Measurements from ENCODE around the gene BCAS3.

Gene BCAS3

GRCh38 chr17:61385577-61386236 is 708.1 kb downstream of the BCAS3 start:
- no peak overlapping the region for H2BK120ac ChIP-seq (ENCODE audit: insufficient read depth, low read length, poor library complexity)
- H4K91ac ChIP-seq (ENCODE audit: low read depth, low read length), result no peak overlapping the region
- peaks cover 0 to 6% of the 10 kb centered on the region in 2 experiments for H3K4me1 ChIP-seq (ENCODE audit: control insufficient read depth in 1 of 2, insufficient read depth in 2 of 2, low read length in 2 of 2)
- H4K12ac ChIP-seq (ENCODE audit: low read depth, low read length), result no peak overlapping the region
- no peak overlapping the region for H2BK12ac ChIP-seq (ENCODE audit: low read length)
- H3K4me3 ChIP-seq (ENCODE audit: low read depth, low read length), result no peak overlapping the region
- no peak overlapping the region for H2BK5ac ChIP-seq (ENCODE audit: low read depth, low read length, poor library complexity)
- no peaks in the 10 kb centered on the region for H3K27me3 ChIP-seq (ENCODE audit: insufficient read depth, low read length)
- no peak overlapping the region for H3K27ac ChIP-seq (ENCODE audit: low read depth, low read length)
- no peak overlapping the region for H3K18ac ChIP-seq (ENCODE audit: low read length)
- no peak overlapping the region for H3K23ac ChIP-seq (ENCODE audit: low read length)
- H2AK5ac ChIP-seq (ENCODE audit: low read length), result no peak overlapping the region
- H3K9ac ChIP-seq (ENCODE audit: low read length), result no peak overlapping the region
- H3K4me2 ChIP-seq (ENCODE audit: low read length), result no peak overlapping the region
- DNase-seq, result no peak
- no peaks in the 10 kb centered on the region for H3K36me3 ChIP-seq (ENCODE audit: control insufficient read depth in 1 of 2, insufficient read depth in 2 of 2, low read length in 2 of 2)
- no peak overlapping the region for H3K4ac ChIP-seq (ENCODE audit: low read depth, low read length)
- no CpG with 5 or more reads among the region's 15 CpGs for WGBS (ENCODE audit: extremely low coverage, insufficient coverage, insufficient read length)
- peaks cover 2% of the 10 kb centered on the region for H3K79me1 ChIP-seq (ENCODE audit: low read length)
- H3K14ac ChIP-seq (ENCODE audit: low read length), result no peak overlapping the region
- no peaks in the 10 kb centered on the region for H3K79me2 ChIP-seq (ENCODE audit: control insufficient read depth, insufficient read depth, low read length, poor library complexity)
- no peak overlapping the region for H4K8ac ChIP-seq (ENCODE audit: low read depth, low read length)
- no peak overlapping the region for H2AFZ ChIP-seq (ENCODE audit: insufficient read depth, low read length, poor library complexity)
- H3K9me3 ChIP-seq (ENCODE audit: insufficient read depth, low read depth, low read length), result peaks cover 2% of the 10 kb centered on the region

- H3K27me3 ChIP-seq (ENCODE audit: insufficient read depth, low read length), result no peaks in the 10 kb centered on the region
- peaks cover 2% of the 10 kb centered on the region for H3K79me1 ChIP-seq (ENCODE audit: low read length)
- no peak overlapping the region for H3K18ac ChIP-seq (ENCODE audit: low read length)
- H2BK120ac ChIP-seq (ENCODE audit: insufficient read depth, low read length, poor library complexity), result no peak overlapping the region
- H4K8ac ChIP-seq (ENCODE audit: low read depth, low read length), result no peak overlapping the region
- H3K36me3 ChIP-seq (ENCODE audit: control insufficient read depth in 1 of 2, insufficient read depth in 2 of 2, low read length in 2 of 2), result no peaks in the 10 kb centered on the region
- no peak overlapping the region for H3K9ac ChIP-seq (ENCODE audit: low read length)
- H3K27ac ChIP-seq (ENCODE audit: low read depth, low read length), result no peak overlapping the region
- WGBS (ENCODE audit: extremely low coverage, insufficient coverage, insufficient read length), result no CpG with 5 or more reads among the region's 6 CpGs
- DNase-seq, result no peak
- H3K4me2 ChIP-seq (ENCODE audit: low read length), result no peak overlapping the region
- no peak overlapping the region for H3K4me3 ChIP-seq (ENCODE audit: low read depth, low read length)
- peaks cover 2% of the 10 kb centered on the region for H3K9me3 ChIP-seq (ENCODE audit: insufficient read depth, low read depth, low read length)
- no peak overlapping the region for H2AK5ac ChIP-seq (ENCODE audit: low read length)
- H3K4me1 ChIP-seq (ENCODE audit: control insufficient read depth in 1 of 2, insufficient read depth in 2 of 2, low read length in 2 of 2), result peaks cover 0 to 6% of the 10 kb centered on the region in 2 experiments
- H4K91ac ChIP-seq (ENCODE audit: low read depth, low read length), result no peak overlapping the region
- H3K23ac ChIP-seq (ENCODE audit: low read length), result no peak overlapping the region
- H4K12ac ChIP-seq (ENCODE audit: low read depth, low read length), result no peak overlapping the region
- no peak overlapping the region for H3K14ac ChIP-seq (ENCODE audit: low read length)
- no peak overlapping the region for H2AFZ ChIP-seq (ENCODE audit: insufficient read depth, low read length, poor library complexity)
- H3K79me2 ChIP-seq (ENCODE audit: control insufficient read depth, insufficient read depth, low read length, poor library complexity), result no peaks in the 10 kb centered on the region
- H2BK5ac ChIP-seq (ENCODE audit: low read depth, low read length, poor library complexity), result no peak overlapping the region
- no peak overlapping the region for H3K4ac ChIP-seq (ENCODE audit: low read depth, low read length)
- no peak overlapping the region for H2BK12ac ChIP-seq (ENCODE audit: low read length)
Measured at GRCh38 chr17:61386251-61386650, 708.6 kb downstream of the BCAS3 start.

- Histone ChIP-seq H2BK12ac (ENCODE audit: low read length) (no peak overlapping the region), H2BK5ac (ENCODE audit: low read depth, low read length, poor library complexity) (no peak overlapping the region), H3K23ac (ENCODE audit: low read length) (no peak overlapping the region), H2AK5ac (ENCODE audit: low read length) (no peak overlapping the region), H3K79me2 (ENCODE audit: control insufficient read depth, insufficient read depth, low read length, poor library complexity) (no peaks in the 10 kb centered on the region), H2AFZ (ENCODE audit: insufficient read depth, low read length, poor library complexity) (no peak overlapping the region), H3K4me3 (ENCODE audit: low read depth, low read length) (no peak overlapping the region), H3K36me3 (ENCODE audit: control insufficient read depth in 1 of 2, insufficient read depth in 2 of 2, low read length in 2 of 2) (no peaks in the 10 kb centered on the region), H3K4me1 (ENCODE audit: control insufficient read depth in 1 of 2, insufficient read depth in 2 of 2, low read length in 2 of 2) (peaks cover 0 to 6% of the 10 kb centered on the region in 2 experiments), H3K27me3 (ENCODE audit: insufficient read depth, low read length) (no peaks in the 10 kb centered on the region), H3K27ac (ENCODE audit: low read depth, low read length) (no peak overlapping the region), H3K79me1 (ENCODE audit: low read length) (peaks cover 2% of the 10 kb centered on the region), H3K4me2 (ENCODE audit: low read length) (no peak overlapping the region), H3K4ac (ENCODE audit: low read depth, low read length) (no peak overlapping the region), H4K12ac (ENCODE audit: low read depth, low read length) (no peak overlapping the region), H3K14ac (ENCODE audit: low read length) (no peak overlapping the region), H4K8ac (ENCODE audit: low read depth, low read length) (no peak overlapping the region), H2BK120ac (ENCODE audit: insufficient read depth, low read length, poor library complexity) (no peak overlapping the region), H4K91ac (ENCODE audit: low read depth, low read length) (no peak overlapping the region), H3K9me3 (ENCODE audit: insufficient read depth, low read depth, low read length) (peaks cover 2% of the 10 kb centered on the region), H3K18ac (ENCODE audit: low read length) (no peak overlapping the region), H3K9ac (ENCODE audit: low read length) (no peak overlapping the region)
- DNase-seq, result no peak
- no CpG with 5 or more reads among the region's 8 CpGs for WGBS (ENCODE audit: extremely low coverage, insufficient coverage, insufficient read length)
Measured at GRCh38 chr17:61387011-61387410, 709.4 kb downstream of the BCAS3 start.

- WGBS (ENCODE audit: extremely low coverage, insufficient coverage, insufficient read length), result no CpG with 5 or more reads among the region's 11 CpGs
- Histone ChIP-seq H3K14ac (ENCODE audit: low read length) (no peak overlapping the region), H3K79me2 (ENCODE audit: control insufficient read depth, insufficient read depth, low read length, poor library complexity) (no peaks in the 10 kb centered on the region), H2BK12ac (ENCODE audit: low read length) (no peak overlapping the region), H3K23ac (ENCODE audit: low read length) (no peak overlapping the region), H3K9ac (ENCODE audit: low read length) (no peak overlapping the region), H4K91ac (ENCODE audit: low read depth, low read length) (no peak overlapping the region), H4K12ac (ENCODE audit: low read depth, low read length) (no peak overlapping the region), H3K27me3 (ENCODE audit: insufficient read depth, low read length) (no peaks in the 10 kb centered on the region), H2AK5ac (ENCODE audit: low read length) (no peak overlapping the region), H3K18ac (ENCODE audit: low read length) (no peak overlapping the region), H4K8ac (ENCODE audit: low read depth, low read length) (no peak overlapping the region), H3K4me1 (ENCODE audit: control insufficient read depth in 1 of 2, insufficient read depth in 2 of 2, low read length in 2 of 2) (peaks cover 0 to 6% of the 10 kb centered on the region in 2 experiments), H3K79me1 (ENCODE audit: low read length) (peaks cover 2% of the 10 kb centered on the region), H3K27ac (ENCODE audit: low read depth, low read length) (no peak overlapping the region), H2AFZ (ENCODE audit: insufficient read depth, low read length, poor library complexity) (no peak overlapping the region), H3K4ac (ENCODE audit: low read depth, low read length) (no peak overlapping the region), H3K9me3 (ENCODE audit: insufficient read depth, low read depth, low read length) (peaks cover 2% of the 10 kb centered on the region), H3K36me3 (ENCODE audit: control insufficient read depth in 1 of 2, insufficient read depth in 2 of 2, low read length in 2 of 2) (no peaks in the 10 kb centered on the region), H2BK120ac (ENCODE audit: insufficient read depth, low read length, poor library complexity) (no peak overlapping the region), H2BK5ac (ENCODE audit: low read depth, low read length, poor library complexity) (no peak overlapping the region), H3K4me2 (ENCODE audit: low read length) (no peak overlapping the region), H3K4me3 (ENCODE audit: low read depth, low read length) (no peak overlapping the region)
- no peak for DNase-seq
Measured at GRCh38 chr17:61387511-61388305, 710.1 kb downstream of the BCAS3 start.
